ENCODE data around the gene SSX3. TPM values are rescaled to one million over a fixed set of nuclear protein-coding genes. Genes with fewer than 3 reads are reported as not detected.
"Not testable (repeated sequence)": the region's sequence is repeated elsewhere in the genome, so short reads cannot be mapped to it uniquely, and the experiment has no call there.

SSX3 gene, protein sequence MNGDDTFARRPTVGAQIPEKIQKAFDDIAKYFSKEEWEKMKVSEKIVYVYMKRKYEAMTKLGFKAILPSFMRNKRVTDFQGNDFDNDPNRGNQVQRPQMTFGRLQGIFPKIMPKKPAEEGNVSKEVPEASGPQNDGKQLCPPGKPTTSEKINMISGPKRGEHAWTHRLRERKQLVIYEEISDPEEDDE
- total RNA-seq, result not detected in 2 replicates

DNA sequence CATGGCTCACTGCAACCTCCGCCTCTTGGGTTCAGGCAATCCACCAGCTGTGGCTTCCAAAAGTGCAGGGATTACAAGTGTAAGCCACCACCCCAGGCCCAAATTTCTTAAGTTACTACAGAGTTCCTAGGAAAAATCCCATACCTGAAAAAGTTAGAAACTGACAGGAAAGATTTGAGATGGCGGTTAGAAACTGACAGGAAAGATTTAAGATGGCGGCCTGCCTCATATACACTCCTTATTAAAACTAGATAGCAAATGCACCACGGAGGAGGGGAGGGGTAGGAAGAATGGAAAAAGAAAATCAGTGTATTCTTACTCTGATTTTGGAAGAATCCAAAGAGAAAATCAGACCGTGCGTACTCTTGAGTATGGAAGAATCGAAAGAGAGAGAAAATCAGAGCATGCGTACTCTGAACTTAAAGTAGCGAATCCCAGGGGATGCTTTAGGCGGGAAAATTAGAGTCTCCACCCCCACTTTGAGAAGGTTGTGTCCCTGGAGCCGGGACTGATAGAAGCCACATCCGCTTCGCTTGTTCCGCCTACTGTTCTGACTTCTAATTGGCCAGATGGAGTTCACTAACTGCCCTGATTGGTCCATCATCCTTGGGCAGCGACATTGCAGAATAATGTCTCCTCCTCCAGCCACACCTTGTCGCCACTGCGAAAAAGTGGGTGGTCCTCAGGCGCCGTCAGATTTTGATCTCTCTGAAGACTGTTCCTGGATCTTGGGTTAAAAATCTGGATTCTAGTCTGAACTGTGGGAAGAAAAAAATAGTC, at the start of gene SSX3:
Gene SSX3, minus strand, starts transcription at position 389 of the 780 bp plus-strand sequence. CDS start 1,454 bp downstream, outside the sequence.
- DNase-seq (ENCODE audit: low read depth); H3K4me3 ChIP-seq (ENCODE audit: low read depth, low read length): not testable (repeated sequence)

DNA sequence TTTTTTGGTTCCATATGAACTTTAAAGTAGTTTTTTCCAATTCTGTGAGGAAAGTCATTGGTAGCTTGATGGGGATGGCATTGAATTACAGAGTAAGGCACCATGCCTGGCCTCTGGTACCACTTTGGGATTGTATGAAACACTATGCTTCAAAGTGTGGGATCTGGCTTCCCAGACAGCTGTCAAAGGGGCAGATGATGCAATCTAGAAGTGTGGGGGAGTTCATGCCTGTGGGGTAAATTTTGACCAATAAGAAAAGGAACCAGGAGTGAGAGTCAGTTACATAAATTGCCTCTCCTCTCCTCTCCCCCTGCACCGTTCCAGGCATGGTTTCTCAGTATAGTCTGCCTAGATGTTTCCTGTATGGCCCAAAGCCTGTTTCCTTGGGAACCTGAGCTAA, 41.3 kb upstream of the SSX3 start:
- H3K4me3 ChIP-seq (ENCODE audit: low read depth, low read length); DNase-seq (ENCODE audit: low read depth): not testable (repeated sequence)

DNA sequence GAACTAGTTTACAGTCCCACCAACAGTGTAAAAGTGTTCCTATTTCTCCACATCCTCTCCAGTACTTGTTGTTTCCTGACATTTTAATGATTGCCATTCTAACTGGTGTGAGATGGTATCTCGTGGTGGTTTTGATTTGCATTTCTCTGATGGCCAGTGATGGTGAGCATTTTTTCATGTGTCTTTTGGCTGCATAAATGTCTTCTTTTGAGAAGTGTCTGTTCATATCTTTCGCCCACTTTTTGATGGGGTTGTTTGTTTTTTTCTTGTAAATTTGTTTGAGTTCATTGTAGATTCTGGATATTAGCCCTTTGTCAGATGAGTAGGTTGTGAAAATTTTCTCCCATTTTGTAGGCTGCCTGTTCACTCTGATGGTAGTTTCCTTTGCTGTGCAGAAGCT, 40.4 kb upstream of the SSX3 start:
- H3K4me3 ChIP-seq (ENCODE audit: low read depth, low read length); DNase-seq (ENCODE audit: low read depth): not testable (repeated sequence)

GRCh38 chrX:48383239-48383638, 26.7 kb upstream of the SSX3 start, which contains the start of gene SSX4:
Gene SSX4 (plus strand): TSS chrX:48383539. CDS start chrX:48384054, 515 bp downstream.
- not testable (repeated sequence) for H3K4me3 ChIP-seq (ENCODE audit: low read depth, low read length); DNase-seq (ENCODE audit: low read depth)

DNA sequence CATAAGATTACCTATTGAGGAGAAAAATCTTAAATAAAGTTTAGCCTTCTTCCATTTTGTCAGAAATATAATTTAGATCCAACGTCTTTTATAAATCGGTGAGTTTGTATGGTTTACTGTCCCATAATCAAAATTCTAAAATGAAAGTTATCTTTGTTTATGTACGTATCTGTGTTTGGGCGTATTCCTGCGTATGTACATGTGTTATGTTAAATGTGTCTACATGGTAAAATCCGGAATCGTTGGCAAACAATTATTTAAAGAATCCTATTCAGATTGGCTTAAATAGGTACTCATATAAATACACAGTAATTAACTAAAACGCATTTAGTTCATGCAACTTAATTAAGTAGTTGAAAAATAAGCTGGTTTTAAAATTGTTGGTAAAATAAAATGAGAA, 13.9 kb upstream of the SSX3 start:
- not testable (repeated sequence) for DNase-seq (ENCODE audit: low read depth); H3K4me3 ChIP-seq (ENCODE audit: low read depth, low read length)

GRCh38 chrX:48367717-48368408, 11.4 kb upstream of the SSX3 start:
- H3K4me3 ChIP-seq (ENCODE audit: low read depth, low read length); DNase-seq (ENCODE audit: low read depth): not testable (repeated sequence)

GRCh38 chrX:48359281-48359680, 2.8 kb upstream of the SSX3 start:
- DNase-seq (ENCODE audit: low read depth); H3K4me3 ChIP-seq (ENCODE audit: low read depth, low read length): not testable (repeated sequence)

- DNase-seq (ENCODE audit: low read depth), result no peak
- H3K4me3 ChIP-seq (ENCODE audit: low read depth, low read length), result no peak overlapping the region
- TF ChIP-seq CTCF (IDR thresholded peaks at IDR 0.05; ENCODE audit: insufficient read depth, low read depth, low read length), result no peak
Measured at GRCh38 chrX:48357681-48358080, 1.2 kb upstream of the SSX3 start.

- H3K4me3 ChIP-seq (ENCODE audit: low read depth, low read length); DNase-seq (ENCODE audit: low read depth): not testable (repeated sequence)
Measured at GRCh38 chrX:48346059-48346458, 10.4 kb downstream of the SSX3 start.

DNA sequence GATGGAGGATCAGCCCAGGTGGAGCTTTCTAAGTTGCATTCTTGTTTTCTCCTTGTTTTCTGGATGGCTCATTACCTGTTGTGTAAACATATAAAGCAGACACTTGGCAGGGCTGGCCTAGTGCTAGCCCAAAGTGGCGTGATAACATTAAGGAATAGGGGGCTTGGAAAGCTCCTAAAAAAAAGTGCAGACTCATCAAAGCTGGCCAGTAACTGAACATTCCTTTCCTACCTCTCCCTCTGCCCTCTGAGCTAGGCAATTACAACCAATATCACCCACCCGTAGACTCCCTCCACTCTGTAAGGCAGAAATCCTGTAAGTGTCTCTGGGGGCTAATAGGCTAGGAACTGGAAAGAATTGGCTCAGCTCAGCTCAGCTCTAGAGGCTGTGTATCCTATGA, 42.5 kb downstream of the SSX3 start:
- DNase-seq (ENCODE audit: low read depth), result not testable (repeated sequence)

GRCh38 chrX:48306175-48306574, 50.3 kb downstream of the SSX3 start:
- no peak for TF ChIP-seq CTCF (IDR thresholded peaks at IDR 0.05; ENCODE audit: insufficient read depth, low read depth, low read length)
- no peak overlapping the region for H3K4me3 ChIP-seq (ENCODE audit: low read depth, low read length)
- no peak for DNase-seq (ENCODE audit: low read depth)

More for the DNA sequence above, 42.5 kb downstream of the SSX3 start:
- not testable (repeated sequence) for H3K4me3 ChIP-seq (ENCODE audit: low read depth, low read length)

Small RNA genes within 50 kb of the gene (small RNA-seq; reads per million reads assigned to genes)
- gene AL606490.7 (not detected), gene AL606490.9 (not detected)

Other genes starting within 250 kb of the SSX3 start
- gene SPACA5B, start 226.1 kb downstream of the SSX3 start, total RNA-seq, result not detected in 2 replicates
- gene SSX5, start 159.9 kb downstream of the SSX3 start, total RNA-seq, result not detected in 2 replicates
- not detected in 2 replicates for gene SSX1, start 101.3 kb downstream of the SSX3 start, total RNA-seq
- not detected in 2 replicates for gene SSX4, start 26.8 kb upstream of the SSX3 start, total RNA-seq
- gene SSX4B, start 55.3 kb upstream of the SSX3 start, total RNA-seq, result not detected in 2 replicates
- 4.2 and 12.5 TPM in 2 replicates for gene SLC38A5, start 113.6 kb upstream of the SSX3 start, total RNA-seq
- gene FTSJ1, start 119.5 kb upstream of the SSX3 start, total RNA-seq, result 53.5 and 74.4 TPM in 2 replicates
- gene PORCN, start 152.3 kb upstream of the SSX3 start, total RNA-seq, result 6.5 and 8.4 TPM in 2 replicates
- gene EBP, start 165.1 kb upstream of the SSX3 start, total RNA-seq, result 126 and 200 TPM in 2 replicates
- 7.8 and 12.2 TPM in 2 replicates for gene TBC1D25, start 183.0 kb upstream of the SSX3 start, total RNA-seq
- 121 and 348 TPM in 2 replicates for gene RBM3, start 217.8 kb upstream of the SSX3 start, total RNA-seq
- gene WDR13, start 240.8 kb upstream of the SSX3 start, total RNA-seq, result 58.7 and 87.3 TPM in 2 replicates